SK-N-DZ (cell line): ENCODE measurements around the gene SKIC2.
"Not testable (repeated sequence)": the region's sequence is repeated elsewhere in the genome, so short reads cannot be mapped to it uniquely, and the experiment has no call there.

Source experiments
- DNase-seq: peaks from one replicate; pipeline ENCODE4 v3.0.0-alpha.2; 2015; ENCODE audit warnings: low spot score

The SKIC2 gene

GRCh38 chr6:31968791-31969711 lies 10.1 kb downstream of the SKIC2 start:
- no peak for DNase-seq

- no peak for DNase-seq
Observed at GRCh38 chr6:31969712-31970603, 11.0 kb downstream of the SKIC2 start.

GRCh38 chr6:31970604-31971271 lies 11.8 kb downstream of the SKIC2 start:
- DNase-seq, result no peak

GRCh38 chr6:31971279-31971992 lies 12.5 kb downstream of the SKIC2 start:
- no peak for DNase-seq

GRCh38 chr6:31971993-31972708 lies 13.2 kb downstream of the SKIC2 start, which contains the start of gene DXO:
DXO (minus strand) TSS chr6:31972138; CDS start chr6:31971675, 463 bp downstream.
- peak; percentile 99 for DNase-seq

GRCh38 chr6:31972709-31973350 lies 13.9 kb downstream of the SKIC2 start:
- no peak for DNase-seq

- not testable (repeated sequence) for DNase-seq
Observed at GRCh38 chr6:31976065-31976464, 17.1 kb downstream of the SKIC2 start.

- no peak for DNase-seq
Observed at GRCh38 chr6:31977816-31978431, 18.9 kb downstream of the SKIC2 start.

GRCh38 chr6:31978831-31979230 lies 19.9 kb downstream of the SKIC2 start:
- no peak for DNase-seq

- DNase-seq, result no peak
Observed at GRCh38 chr6:31979238-31979898, 20.4 kb downstream of the SKIC2 start.

- not testable (repeated sequence) for DNase-seq
Observed at GRCh38 chr6:31980195-31980876, 21.4 kb downstream of the SKIC2 start.

GRCh38 chr6:31980998-31981397 lies 22.0 kb downstream of the SKIC2 start:
- DNase-seq, result not testable (repeated sequence)

GRCh38 chr6:31981744-31982143 lies 22.8 kb downstream of the SKIC2 start, which contains the start of gene C4A:
C4A (plus strand) TSS chr6:31982057; CDS start chr6:31982108, 51 bp downstream.
- not testable (repeated sequence) for DNase-seq

- DNase-seq, result not testable (repeated sequence)
Observed at GRCh38 chr6:31989363-31989762, 30.4 kb downstream of the SKIC2 start.

- not testable (repeated sequence) for DNase-seq
Observed at GRCh38 chr6:31994421-31994820, 35.4 kb downstream of the SKIC2 start.

GRCh38 chr6:31996385-31996784 lies 37.4 kb downstream of the SKIC2 start:
- not testable (repeated sequence) for DNase-seq

GRCh38 chr6:32002546-32003268 lies 43.7 kb downstream of the SKIC2 start:
- not testable (repeated sequence) for DNase-seq
